VCaP (cell line): ENCODE data around the gene NPY5R.

Experiments used
- H3K27ac ChIP-seq: fragments of 450-650 bp; 2 replicates; pipeline ENCODE4 v1.5.1; 2017
- CTCF ChIP-seq: fragments of 450-650 bp; conservative IDR thresholded peaks from 2 replicates; pipeline ENCODE4 v1.5.1; 2017; ENCODE audit warnings: mild to moderate bottlenecking, moderate library complexity

Gene NPY5R

DNA sequence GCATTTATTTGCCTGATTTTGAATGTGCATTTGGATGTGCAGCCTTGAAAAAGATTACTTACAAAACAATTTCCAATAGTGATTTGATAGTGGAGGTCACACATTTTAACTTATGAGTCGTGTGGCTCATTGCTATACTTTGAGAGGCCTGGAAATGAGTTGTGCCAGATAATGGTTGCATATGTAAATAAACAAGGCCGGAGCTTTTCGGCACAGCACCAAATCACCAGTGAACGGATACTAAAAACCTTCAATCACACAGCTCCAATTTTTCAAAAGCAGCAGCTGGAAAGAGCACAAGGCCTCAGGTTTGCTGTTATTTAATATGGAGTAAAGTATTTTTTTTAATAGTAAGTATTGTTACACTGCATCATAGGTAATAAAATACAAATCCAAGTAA, 57.2 kb downstream of the NPY5R start:
- H3K27ac ChIP-seq, result no peak overlapping the region
- TF ChIP-seq CTCF, result no peak
